Measurements from ENCODE around the gene SERPINB1.

SERPINB1 gene

DNA sequence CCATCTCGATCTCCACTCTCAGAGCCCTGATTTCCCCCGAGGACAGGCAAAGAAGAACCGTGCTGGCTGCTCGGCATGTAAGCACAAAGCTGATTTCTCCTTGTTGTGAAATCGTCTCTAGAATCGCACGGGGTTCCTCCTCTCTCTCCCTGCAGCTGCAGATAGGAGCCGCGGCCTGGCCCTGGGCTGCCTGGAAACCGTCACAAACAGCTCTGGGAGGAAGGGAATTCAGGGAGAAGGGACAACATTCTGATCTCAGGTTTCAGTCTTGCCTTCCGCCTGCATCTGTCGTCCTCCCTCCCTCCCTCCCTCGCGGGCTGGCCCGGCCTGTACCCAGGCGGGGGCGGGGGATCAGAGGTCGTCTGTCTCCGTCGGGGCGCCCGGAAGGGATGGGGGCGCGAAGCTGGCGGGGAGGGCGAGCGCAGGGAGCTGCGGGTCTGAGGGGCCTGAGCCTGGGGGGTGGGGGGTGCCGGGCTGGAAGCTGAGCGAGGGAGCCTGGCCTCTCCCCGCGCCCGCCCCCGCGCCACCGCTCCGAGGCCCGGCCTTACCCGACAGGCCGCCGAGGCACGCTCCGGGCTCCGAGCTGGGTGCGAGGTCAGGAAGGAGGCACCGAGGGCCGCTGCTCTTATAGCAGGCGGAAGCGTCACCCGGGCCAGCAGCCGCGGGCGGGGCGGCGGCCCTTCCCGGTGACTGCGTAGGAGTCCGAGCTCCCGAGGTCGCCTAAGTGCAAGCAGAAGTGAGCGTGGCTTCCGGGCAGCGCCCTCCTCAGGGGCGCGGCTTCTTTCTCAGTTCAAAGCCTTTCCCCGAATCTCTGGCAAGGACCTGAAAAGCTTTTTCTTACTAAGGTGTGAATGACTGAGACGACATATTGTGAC, at the start of gene SERPINB1:
Gene SERPINB1, minus strand, starts transcription at position 600 of the 875 bp plus-strand sequence. CDS start 1,277 bp downstream, outside the sequence.
- peak within 1 kb of the TSS; percentile 68 to 78 for H3K4me3 ChIP-seq
- peaks cover 0 to 37% (median 30%) of the 10 kb centered on the region in 4 donors for H3K4me1 ChIP-seq
- DNase-seq, result peak; percentile 88 to 93
- H3K36me3 ChIP-seq, result peaks cover 14 to 31% (median 19%) of the 10 kb centered on the region in 3 donors
- H3K9me3 ChIP-seq, result no peaks in the 10 kb centered on the region
- no peaks in the 10 kb centered on the region for H3K27me3 ChIP-seq
- intact Hi-C loops (cut with DNase I; ENCODE audit: low total_unique reads), result loop anchor here (5.0 kb wide), 3 partner anchors 49 to 146 kb away; no protein-coding TSS in a partner anchor
- peak within 1 kb of the TSS; percentile 94 to 97 for H3K27ac ChIP-seq
- TF ChIP-seq, protein P1, sequence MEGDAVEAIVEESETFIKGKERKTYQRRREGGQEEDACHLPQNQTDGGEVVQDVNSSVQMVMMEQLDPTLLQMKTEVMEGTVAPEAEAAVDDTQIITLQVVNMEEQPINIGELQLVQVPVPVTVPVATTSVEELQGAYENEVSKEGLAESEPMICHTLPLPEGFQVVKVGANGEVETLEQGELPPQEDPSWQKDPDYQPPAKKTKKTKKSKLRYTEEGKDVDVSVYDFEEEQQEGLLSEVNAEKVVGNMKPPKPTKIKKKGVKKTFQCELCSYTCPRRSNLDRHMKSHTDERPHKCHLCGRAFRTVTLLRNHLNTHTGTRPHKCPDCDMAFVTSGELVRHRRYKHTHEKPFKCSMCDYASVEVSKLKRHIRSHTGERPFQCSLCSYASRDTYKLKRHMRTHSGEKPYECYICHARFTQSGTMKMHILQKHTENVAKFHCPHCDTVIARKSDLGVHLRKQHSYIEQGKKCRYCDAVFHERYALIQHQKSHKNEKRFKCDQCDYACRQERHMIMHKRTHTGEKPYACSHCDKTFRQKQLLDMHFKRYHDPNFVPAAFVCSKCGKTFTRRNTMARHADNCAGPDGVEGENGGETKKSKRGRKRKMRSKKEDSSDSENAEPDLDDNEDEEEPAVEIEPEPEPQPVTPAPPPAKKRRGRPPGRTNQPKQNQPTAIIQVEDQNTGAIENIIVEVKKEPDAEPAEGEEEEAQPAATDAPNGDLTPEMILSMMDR (IDR thresholded peaks at IDR 0.05), result no peak

DNA sequence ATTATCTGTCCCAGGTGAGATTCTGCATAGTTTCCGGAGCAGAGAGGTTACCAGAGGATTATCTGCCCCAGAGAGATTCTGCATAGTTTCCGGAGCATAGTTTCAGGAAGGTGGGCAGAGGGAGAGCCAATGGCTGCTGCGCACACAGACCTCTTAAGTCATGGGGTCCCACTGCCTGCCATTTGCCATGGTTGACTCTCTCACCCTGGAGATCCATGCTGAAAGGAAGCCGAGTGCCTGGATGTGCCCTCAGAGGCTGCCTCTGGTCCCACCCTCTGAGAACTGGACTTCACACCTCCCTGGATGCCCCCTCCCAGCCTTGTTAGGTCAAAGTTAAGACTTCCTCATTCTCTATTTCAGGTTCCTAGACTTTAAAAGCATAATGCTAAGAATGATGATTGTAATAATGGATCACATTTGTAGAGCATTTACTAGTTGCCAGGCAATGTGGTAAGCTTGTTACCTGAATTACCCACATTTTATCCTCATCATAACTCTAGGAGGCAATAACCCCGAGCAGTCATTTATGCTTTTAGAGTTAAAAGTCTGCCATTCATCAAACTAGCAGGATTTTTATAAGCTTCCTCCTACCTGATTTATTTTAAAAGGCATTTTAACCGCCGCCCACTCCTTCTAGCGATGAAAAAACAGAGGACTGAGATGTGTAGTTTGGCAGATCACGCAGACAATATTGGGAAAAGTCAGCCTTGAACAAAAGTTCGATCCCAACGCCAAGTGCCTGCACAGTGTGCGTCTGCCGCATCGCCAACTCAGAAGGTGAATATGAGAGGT, 49.5 kb upstream of the SERPINB1 start:
- Histone ChIP-seq H3K9me3 (no peaks in the 10 kb centered on the region), H3K4me3 (no peak overlapping the region), H3K27me3 (no peaks in the 10 kb centered on the region), H3K4me1 (no peaks in the 10 kb centered on the region), H3K36me3 (peaks cover 0 to 46% (median 44%) of the 10 kb centered on the region in 3 donors), H3K27ac (no peak overlapping the region)
- no peak for DNase-seq
- TF ChIP-seq, protein P1 (IDR thresholded peaks at IDR 0.05), result no peak
- intact Hi-C loops (cut with DNase I; ENCODE audit: low total_unique reads), result no loop called here

DNA sequence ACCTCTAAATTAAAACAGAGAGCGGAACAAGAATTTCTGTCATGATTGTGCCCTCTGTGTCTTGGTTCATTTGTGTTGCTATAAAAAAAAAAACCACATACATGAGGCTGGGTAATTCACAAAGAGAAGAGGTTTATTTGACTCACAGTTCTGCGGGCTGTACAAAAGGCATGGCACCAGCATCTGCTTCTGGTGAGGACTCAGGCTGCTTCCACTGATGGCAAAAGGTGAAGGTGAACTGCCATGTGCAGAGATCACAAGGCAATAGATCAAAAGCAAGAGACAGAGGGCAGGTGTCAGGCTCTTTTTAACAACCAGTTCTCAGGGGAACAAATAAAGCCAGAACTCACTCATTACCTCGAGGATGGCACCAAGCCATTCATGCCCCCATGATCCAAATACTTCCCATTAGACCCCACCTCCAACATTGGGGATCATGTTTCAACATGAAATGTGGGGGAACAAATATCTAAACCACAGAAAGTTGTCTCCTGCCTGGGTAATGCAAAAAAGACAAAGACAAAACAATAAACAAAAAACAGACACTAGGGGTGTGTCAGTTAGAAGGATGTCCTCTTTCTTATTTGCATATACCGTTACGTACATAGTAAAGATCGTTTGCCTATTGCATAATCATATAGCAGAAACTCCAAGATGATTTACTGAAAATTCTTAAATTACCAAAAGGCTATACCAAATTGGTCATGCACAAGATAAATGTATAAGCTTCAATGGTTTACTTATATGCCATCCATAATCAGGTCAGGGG, 44.5 kb upstream of the SERPINB1 start:
- H3K4me1 ChIP-seq, result no peaks in the 10 kb centered on the region
- TF ChIP-seq, protein P1 (IDR thresholded peaks at IDR 0.05), result no peak
- no peak overlapping the region for H3K27ac ChIP-seq
- no peak for DNase-seq
- H3K4me3 ChIP-seq, result no peak overlapping the region
- no peaks in the 10 kb centered on the region for H3K27me3 ChIP-seq
- no peaks in the 10 kb centered on the region for H3K9me3 ChIP-seq
- intact Hi-C loops (cut with DNase I; ENCODE audit: low total_unique reads), result no loop called here
- peaks cover 0 to 15% (median 13%) of the 10 kb centered on the region in 3 donors for H3K36me3 ChIP-seq

- no peak overlapping the region for H3K4me3 ChIP-seq
- no peaks in the 10 kb centered on the region for H3K4me1 ChIP-seq
- H3K9me3 ChIP-seq, result no peaks in the 10 kb centered on the region
- peaks cover 0 to 3% (median 1%) of the 10 kb centered on the region in 3 donors for H3K36me3 ChIP-seq
- no peak overlapping the region for H3K27ac ChIP-seq
- TF ChIP-seq, protein P1 (IDR thresholded peaks at IDR 0.05), result no peak
- no peak for DNase-seq
- intact Hi-C loops (cut with DNase I; ENCODE audit: low total_unique reads), result no loop called here
- H3K27me3 ChIP-seq, result no peaks in the 10 kb centered on the region
Observed at GRCh38 chr6:2884804-2885203, 43.1 kb upstream of the SERPINB1 start.

DNA sequence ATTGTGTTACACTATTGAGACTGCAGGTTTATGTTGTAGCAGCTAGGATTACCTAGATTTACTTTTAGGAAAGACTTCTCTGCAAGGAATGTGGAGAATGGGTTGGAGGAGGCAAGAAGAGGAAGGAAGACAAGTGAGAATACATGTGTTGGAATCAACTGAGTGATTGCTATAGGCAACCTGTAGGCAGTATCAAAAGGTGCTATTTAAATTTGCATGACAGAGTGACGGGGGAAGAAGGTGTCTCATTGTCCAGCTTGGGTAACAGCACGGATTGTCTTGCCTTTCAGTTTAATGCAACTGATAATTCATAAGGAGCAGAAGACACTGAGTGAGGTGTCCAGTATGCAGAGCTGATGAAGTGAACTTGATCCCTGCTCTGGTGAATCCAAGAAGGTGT, 42.0 kb upstream of the SERPINB1 start:
- Histone ChIP-seq H3K4me3 (no peak overlapping the region), H3K9me3 (no peaks in the 10 kb centered on the region), H3K27ac (no peak overlapping the region), H3K4me1 (no peaks in the 10 kb centered on the region), H3K36me3 (no peaks in the 10 kb centered on the region), H3K27me3 (no peaks in the 10 kb centered on the region)
- DNase-seq, result no peak
- intact Hi-C loops (cut with DNase I; ENCODE audit: low total_unique reads), result no loop called here
- TF ChIP-seq, protein P1 (IDR thresholded peaks at IDR 0.05), result no peak
